ENCODE measurements around the gene CCDC73. TPM values are rescaled to one million over a fixed set of nuclear protein-coding genes. Genes with fewer than 3 reads are reported as not detected.

Gene CCDC73
- total RNA-seq: not detected

GRCh38 chr11:32794439-32794838, at the start of gene CCDC73:
CCDC73 (minus strand) TSS chr11:32794662; CDS start chr11:32760243, 34,419 bp downstream.

DNA sequence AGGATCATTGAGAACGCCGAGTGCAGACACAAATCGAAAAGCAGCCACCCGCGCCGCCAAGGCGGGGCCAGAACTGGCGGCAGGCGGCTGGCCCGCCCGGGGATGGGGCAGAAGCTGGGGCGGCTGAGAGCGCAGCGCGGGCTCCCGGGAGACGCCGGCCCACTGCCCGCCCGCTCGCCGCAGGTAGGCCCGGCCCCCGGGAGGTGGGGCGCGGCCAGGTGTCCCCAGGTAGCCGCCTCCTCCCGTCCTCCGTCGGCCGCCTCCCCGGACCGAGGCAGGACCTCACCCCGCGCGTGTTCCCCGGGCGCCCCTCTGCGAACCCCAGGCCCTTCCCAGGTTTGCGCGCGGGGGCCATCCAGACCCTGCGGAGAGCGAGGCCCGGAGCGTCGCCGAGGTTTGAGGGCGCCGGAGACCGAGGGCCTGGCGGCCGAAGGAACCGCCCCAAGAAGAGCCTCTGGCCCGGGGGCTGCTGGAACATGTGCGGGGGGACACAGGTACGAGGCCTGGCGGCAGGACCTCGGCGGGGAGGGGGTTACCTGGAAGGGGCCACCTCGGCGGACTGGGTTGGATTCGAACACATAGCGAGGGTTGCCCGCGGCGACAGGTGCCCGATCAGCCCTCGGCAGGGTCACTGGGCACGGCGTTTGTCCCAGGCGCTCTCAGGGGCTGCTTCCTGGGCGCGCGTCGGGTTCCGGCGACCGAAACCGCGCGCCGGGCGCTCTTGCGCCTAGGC, 35.4 kb upstream of the CCDC73 start, which contains the start of gene PRRG4:
PRRG4 (plus strand) TSS at position 248 of the 733 bp plus-strand sequence. CDS start 603 bp downstream, outside the sequence.

GRCh38 chr11:32583459-32584271, 210.8 kb downstream of the CCDC73 start, which contains the start of gene EIF3M:
EIF3M (plus strand) TSS chr11:32583831; CDS start chr11:32583888, 57 bp downstream.

Other genes with a start within 250 kb of the CCDC73 start
- gene EIF3M, start 210.8 kb downstream of the CCDC73 start, total RNA-seq: 318 TPM
- 1.4 TPM for gene PRRG4, start 35.3 kb upstream of the CCDC73 start, total RNA-seq
- gene QSER1, start 98.1 kb upstream of the CCDC73 start, total RNA-seq: 82.6 TPM
- 4.1 TPM for gene DEPDC7, start 221.2 kb upstream of the CCDC73 start, total RNA-seq
- 23.4 TPM for gene TCP11L1, start 244.9 kb upstream of the CCDC73 start, total RNA-seq

All from camera-type eye (tissue), 1 donor.